GM19240 (cell line): ENCODE results near the gene MAP2K2.
A peak's percentile ranks its signal among the peaks of the same experiment; 100 is the strongest.
"Not testable (repeated sequence)": the region's sequence is repeated elsewhere in the genome, so short reads cannot be mapped to it uniquely, and the experiment has no call there.

Experiments used
- DNase-seq: peaks from one replicate; pipeline ENCODE4 v3.0.0; 2011; ENCODE audit warnings: low spot score; ENCODE audit not compliant: insufficient read length

The MAP2K2 gene

GRCh38 chr19:4123615-4124568 is at the start of gene MAP2K2:
Gene MAP2K2, minus strand, starts transcription at chr19:4124122. Its CDS starts 247 bp downstream, at chr19:4123875.
- peak; percentile 92 for DNase-seq

GRCh38 chr19:4172861-4173473 is 49.0 kb upstream of the MAP2K2 start:
- DNase-seq, result no peak

- no peak for DNase-seq
Observed at GRCh38 chr19:4171676-4172075, 47.8 kb upstream of the MAP2K2 start.

GRCh38 chr19:4164262-4164661 is 40.3 kb upstream of the MAP2K2 start:
- no peak for DNase-seq

GRCh38 chr19:4161415-4162077 is 37.6 kb upstream of the MAP2K2 start:
- DNase-seq, result no peak

GRCh38 chr19:4157971-4158370 is 34.0 kb upstream of the MAP2K2 start:
- not testable (repeated sequence) for DNase-seq

- DNase-seq, result no peak
Observed at GRCh38 chr19:4157164-4157563, 33.2 kb upstream of the MAP2K2 start.

GRCh38 chr19:4154571-4155312 is 30.8 kb upstream of the MAP2K2 start:
- DNase-seq, result no peak

GRCh38 chr19:4152241-4152998 is 28.5 kb upstream of the MAP2K2 start:
- no peak for DNase-seq

GRCh38 chr19:4151623-4152022 is 27.7 kb upstream of the MAP2K2 start:
- no peak for DNase-seq

- no peak for DNase-seq
Observed at GRCh38 chr19:4149518-4150288, 25.8 kb upstream of the MAP2K2 start.

- DNase-seq, result no peak
Observed at GRCh38 chr19:4144666-4145249, 20.8 kb upstream of the MAP2K2 start.

- DNase-seq, result not testable (repeated sequence)
Observed at GRCh38 chr19:4142916-4143315, 19.0 kb upstream of the MAP2K2 start.

- peak; percentile 78 for DNase-seq
Observed at GRCh38 chr19:4140237-4140711, 16.4 kb upstream of the MAP2K2 start.

- peak; percentile 87 for DNase-seq
Observed at GRCh38 chr19:4139614-4140236, 15.8 kb upstream of the MAP2K2 start.

- no peak for DNase-seq
Observed at GRCh38 chr19:4138445-4138844, 14.5 kb upstream of the MAP2K2 start.

- no peak for DNase-seq
Observed at GRCh38 chr19:4136680-4137088, 12.8 kb upstream of the MAP2K2 start.

GRCh38 chr19:4135386-4135785 is 11.5 kb upstream of the MAP2K2 start:
- not testable (repeated sequence) for DNase-seq

- DNase-seq, result no peak
Observed at GRCh38 chr19:4134351-4134750, 10.4 kb upstream of the MAP2K2 start.
